CD4-positive, alpha-beta T cell treated with Interleukin-4 for 4 hours (primary cell): ENCODE measurements around the gene CEACAM16.

Experiments used
- DNase-seq: peaks from one replicate; pipeline ENCODE4 v3.0.0-alpha.2; 2020

CEACAM16 gene

GRCh38 chr19:44728178-44728577 lies 29.2 kb downstream of the CEACAM16 start:
- no peak for DNase-seq

GRCh38 chr19:44729516-44730033 lies 30.6 kb downstream of the CEACAM16 start:
- DNase-seq, result no peak

- no peak for DNase-seq
These were observed 32.1 kb downstream of the CEACAM16 start for GRCh38 chr19:44731081-44731480.

GRCh38 chr19:44731622-44732021 lies 32.7 kb downstream of the CEACAM16 start:
- no peak for DNase-seq

- DNase-seq, result no peak
These were observed 33.5 kb downstream of the CEACAM16 start for GRCh38 chr19:44732235-44733014.

- DNase-seq, result no peak
These were observed 35.4 kb downstream of the CEACAM16 start for GRCh38 chr19:44734357-44734756.

- no peak for DNase-seq
These were observed 36.1 kb downstream of the CEACAM16 start for GRCh38 chr19:44735011-44735410.

- no peak for DNase-seq
These were observed 38.5 kb downstream of the CEACAM16 start for GRCh38 chr19:44737238-44738071.

GRCh38 chr19:44738136-44738535 lies 39.2 kb downstream of the CEACAM16 start:
- DNase-seq, result no peak

- no peak for DNase-seq
These were observed 39.9 kb downstream of the CEACAM16 start for GRCh38 chr19:44738603-44739558.

- no peak for DNase-seq
These were observed 41.4 kb downstream of the CEACAM16 start for GRCh38 chr19:44740351-44740824.

- no peak for DNase-seq
These were observed 42.3 kb downstream of the CEACAM16 start for GRCh38 chr19:44741258-44741731.

- DNase-seq, result no peak
These were observed 42.9 kb downstream of the CEACAM16 start for GRCh38 chr19:44741841-44742329.

GRCh38 chr19:44742330-44743061 lies 43.5 kb downstream of the CEACAM16 start:
- DNase-seq, result no peak

GRCh38 chr19:44744871-44745332 lies 46.0 kb downstream of the CEACAM16 start:
- no peak for DNase-seq

GRCh38 chr19:44745341-44745831 lies 46.4 kb downstream of the CEACAM16 start:
- no peak for DNase-seq

- DNase-seq, result no peak
These were observed 47.1 kb downstream of the CEACAM16 start for GRCh38 chr19:44745887-44746600.

- DNase-seq, result no peak
These were observed 47.6 kb downstream of the CEACAM16 start for GRCh38 chr19:44746616-44746945.

GRCh38 chr19:44746946-44747738 lies 48.2 kb downstream of the CEACAM16 start:
- peak; percentile 95 for DNase-seq
